ENCODE measurements around the gene RREB1. TPM values are rescaled to one million over a fixed set of nuclear protein-coding genes. Genes with fewer than 3 reads are reported as not detected.

The RREB1 gene
- total and polyA plus RNA-seq, 10 donors: 3.2 to 72.0 (median 54.6) TPM

GRCh38 chr6:7108964-7109836 is 1.4 kb downstream of the RREB1 start:
- WGBS, 5 donors: 0 to 2% (median 1%) methylated on average over 31 to 84 of the region's 86 CpGs
- intact Hi-C loops (cut with DNase I; ENCODE audit: low total_unique reads): no loop called here

GRCh38 chr6:7110092-7110792 is 2.5 kb downstream of the RREB1 start:
- Histone ChIP-seq H3K27me3 (replicated peaks in 1 of 7) (no peaks in the 10 kb centered on the region), H3K36me3 (no peaks in the 10 kb centered on the region), H3K27ac (peak overlapping the region in 7 of 8 donors; percentile 91 to 97 (median 95)), H3K4me1 (peaks cover 41 to 76% (median 66%) of the 10 kb centered on the region in 6 donors), H3K4me3 (peak overlapping the region; percentile 77 to 97 (median 94)), H3K9me3 (no peaks in the 10 kb centered on the region)
- WGBS, 5 donors: 46 to 54% (median 50%) methylated on average over 6 of the region's 6 CpGs
- no peak for DNase-seq
- intact Hi-C loops (cut with DNase I; ENCODE audit: low total_unique reads): no loop called here
- no peak for TF ChIP-seq POLR2AphosphoS5 (IDR thresholded peaks at IDR 0.05)
- no peak for TF ChIP-seq POLR2A (IDR thresholded peaks at IDR 0.05)
- TF ChIP-seq CTCF (IDR thresholded peaks at IDR 0.05 in 8 of 11, conservative IDR thresholded peaks at IDR 0.05 in 3 of 11): no peak

More at GRCh38 chr6:7108964-7109836, 1.4 kb downstream of the RREB1 start:
- TF ChIP-seq POLR2A (IDR thresholded peaks at IDR 0.05) (no peak), CTCF (IDR thresholded peaks at IDR 0.05 in 8 of 11, conservative IDR thresholded peaks at IDR 0.05 in 3 of 11) (peak in 1 of 11 experiments; percentile 17), POLR2AphosphoS5 (IDR thresholded peaks at IDR 0.05) (peak in 2 of 3 donors; percentile 69)
- Histone ChIP-seq H3K9me3 (no peaks in the 10 kb centered on the region), H3K4me3 (peak overlapping the region; percentile 77 to 97 (median 94)), H3K27ac (peak overlapping the region; percentile 91 to 97 (median 94)), H3K4me1 (peaks cover 36 to 66% (median 56%) of the 10 kb centered on the region in 6 donors), H3K27me3 (replicated peaks in 1 of 7) (no peaks in the 10 kb centered on the region), H3K36me3 (no peaks in the 10 kb centered on the region)
- DNase-seq: peak; percentile 90

GRCh38 chr6:7111095-7111690 is 3.4 kb downstream of the RREB1 start:
- Histone ChIP-seq H3K27me3 (replicated peaks in 1 of 7) (no peaks in the 10 kb centered on the region), H3K4me3 (peak overlapping the region in 1 of 8 donors; percentile 93), H3K36me3 (no peaks in the 10 kb centered on the region), H3K4me1 (peaks cover 51 to 83% (median 75%) of the 10 kb centered on the region in 6 donors), H3K9me3 (no peaks in the 10 kb centered on the region), H3K27ac (peak overlapping the region in 2 of 8 donors; percentile 55 to 97)
- WGBS, 5 donors: 67 to 81% (median 69%) methylated on average over 4 of the region's 4 CpGs
- TF ChIP-seq POLR2A (IDR thresholded peaks at IDR 0.05): no peak
- no peak for TF ChIP-seq POLR2AphosphoS5 (IDR thresholded peaks at IDR 0.05)
- TF ChIP-seq CTCF (IDR thresholded peaks at IDR 0.05 in 8 of 11, conservative IDR thresholded peaks at IDR 0.05 in 3 of 11): no peak
- no peak for DNase-seq
- intact Hi-C loops (cut with DNase I; ENCODE audit: low total_unique reads): no loop called here
